ENCODE measurements around the gene SPNS2. TPM values are rescaled to one million over a fixed set of nuclear protein-coding genes. Genes with fewer than 3 reads are reported as not detected.

The SPNS2 gene
- total and polyA plus RNA-seq, 2 of the 8 experiments (the other 6 are each of a cell fraction or from before 2014, with no cell fraction given) = 1.2 to 1.5 TPM

DNA sequence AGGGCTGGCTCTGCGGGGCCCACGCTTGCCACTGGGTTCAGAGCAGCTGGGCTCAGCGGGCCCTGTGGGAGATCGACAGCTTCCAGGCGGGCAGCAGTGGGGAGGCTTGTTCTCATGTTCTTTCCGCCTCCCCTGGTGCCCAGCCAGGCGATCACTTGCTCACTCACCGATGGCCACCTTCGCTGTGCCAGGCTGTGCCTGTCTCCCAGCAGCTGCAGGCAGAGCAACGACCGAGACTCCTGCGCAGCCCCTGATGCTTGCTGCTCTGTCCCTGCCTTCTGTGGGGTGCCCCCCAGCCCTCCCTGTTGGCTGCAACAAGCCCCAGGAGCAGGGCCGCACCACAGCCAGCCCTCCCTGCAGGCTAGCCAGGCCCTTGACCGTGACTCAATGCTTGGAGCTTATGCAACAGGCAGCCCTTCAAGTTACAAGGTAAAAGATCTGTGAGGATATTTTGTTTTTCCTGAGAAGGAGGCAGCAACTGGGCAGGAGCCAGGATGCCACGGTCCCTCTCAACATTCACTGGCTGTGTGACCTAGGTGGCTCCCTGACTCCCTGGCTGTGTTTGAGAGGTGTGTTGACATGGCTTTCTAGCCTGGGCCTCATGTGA, 9.6 kb upstream of the SPNS2 start:
- no peak overlapping the region for H2BK12ac ChIP-seq (ENCODE audit: low read depth, low read length)
- no peaks in the 10 kb centered on the region for H3K9me3 ChIP-seq (ENCODE audit: insufficient read depth in 2 of 2, low read depth in 1 of 2, low read length in 1 of 2)
- no peak overlapping the region for H4K5ac ChIP-seq (ENCODE audit: insufficient read length, low read depth, low read length)
- H4K8ac ChIP-seq (ENCODE audit: extremely low read depth, insufficient read depth, low read length) = no peak overlapping the region; the same call in 1 of the 2 replicates
- no peak overlapping the region for H3K23ac ChIP-seq (ENCODE audit: insufficient read length)
- TF ChIP-seq NRF1 (IDR thresholded peaks at IDR 0.05; ENCODE audit: low read depth, low read length) (no peak), HDAC2 (IDR thresholded peaks at IDR 0.05; ENCODE audit: borderline replicate concordance in 1 of 2, low read depth in 2 of 2, low read length in 2 of 2) (no peak), TEAD4 (IDR thresholded peaks at IDR 0.05; ENCODE audit: low read depth, low read length) (no peak), CBX5 (IDR thresholded peaks at IDR 0.05; ENCODE audit: low read depth, low read length) (no peak), SUZ12 (IDR thresholded peaks at IDR 0.05; ENCODE audit: low read length) (no peak), GABPA (IDR thresholded peaks at IDR 0.05; ENCODE audit: borderline replicate concordance, insufficient read depth, low read length) (no peak)
- no peaks in the 10 kb centered on the region for H3K23me2 ChIP-seq (ENCODE audit: low read depth, low read length)
- H2AFZ ChIP-seq (ENCODE audit: low read length) = no peak overlapping the region
- H3K27ac ChIP-seq (ENCODE audit: low read depth, low read length) = no peak overlapping the region
- no peak overlapping the region for H2BK120ac ChIP-seq (replicated peaks; ENCODE audit: low read depth, low read length)
- no peak overlapping the region for H3K18ac ChIP-seq (ENCODE audit: extremely low read depth, low read length)
- no peak for FAIRE-seq
- no peak overlapping the region for H2AK5ac ChIP-seq (ENCODE audit: low read depth, low read length)
- no peaks in the 10 kb centered on the region for H4K20me1 ChIP-seq (replicated peaks in 1 of 2; ENCODE audit: control insufficient read depth in 1 of 2, insufficient read depth in 2 of 2, low read length in 2 of 2)
- no peak overlapping the region for H3K4me3 ChIP-seq (ENCODE audit: extremely low read depth in 1 of 4, insufficient read depth in 2 of 4, low read depth in 3 of 4, low read length in 4 of 4)
- H2BK20ac ChIP-seq (ENCODE audit: low read length) = no peak overlapping the region
- no peak overlapping the region for H2BK5ac ChIP-seq (ENCODE audit: low read depth, low read length)
- no peaks in the 10 kb centered on the region for H3K79me2 ChIP-seq (ENCODE audit: control insufficient read depth in 1 of 2, insufficient read depth in 2 of 2, low read length in 2 of 2)
- H3K79me1 ChIP-seq (ENCODE audit: low read depth, low read length) = no peaks in the 10 kb centered on the region
- 96% methylated on average over 15 of the region's 15 CpGs; no CpG with 5 or more reads in 1 of the 2 experiments for WGBS, 2 experiments (ENCODE audit: extremely low coverage in 1 of 2, insufficient coverage in 1 of 2, insufficient read length in 1 of 2, insufficient replicate concordance in 2 of 2, low coverage in 1 of 2, low lambda C conversion rate in 2 of 2, missing lambda C conversion rate in 1 of 2)
- DNase-seq (ENCODE audit: low read depth in 1 of 2, low spot score in 2 of 2) = no peak
- ChIA-PET CTCF (ENCODE audit: partially characterized antibody) (interaction anchor here (1.2 to 1.8 kb wide), 3 partner anchors 8 to 68 kb away, joined by 3 to 5 read pairs (median 3); no protein-coding TSS in a partner anchor), POLR2A (ENCODE audit: partially characterized antibody) (no interaction called here)
- no peaks in the 10 kb centered on the region for H3K36me3 ChIP-seq (ENCODE audit: control insufficient read depth in 2 of 4, insufficient read depth in 4 of 4, low read length in 3 of 4)
- H4K91ac ChIP-seq (replicated peaks; ENCODE audit: insufficient read length, low read length) = no peak overlapping the region
- no peaks in the 10 kb centered on the region for H3K27me3 ChIP-seq (replicated peaks in 1 of 4; ENCODE audit: control insufficient read depth in 3 of 4, extremely low read depth in 1 of 4, insufficient read depth in 3 of 4, low read length in 3 of 4)
- H3K4me1 ChIP-seq (replicated peaks in 1 of 4; ENCODE audit: control insufficient read depth in 3 of 4, insufficient read depth in 4 of 4, low read length in 3 of 4) = peaks cover 0 to 3% (median 0%) of the 10 kb centered on the region in 4 experiments; a peak in 1 of 7 replicates
- no peak overlapping the region for H3K9ac ChIP-seq (replicated peaks in 1 of 4; ENCODE audit: extremely low read depth in 1 of 4, low read depth in 3 of 4, low read length in 3 of 4)
- H3K4ac ChIP-seq (replicated peaks; ENCODE audit: insufficient read length, low read depth, low read length) = no peak overlapping the region
- no peak overlapping the region for H3K14ac ChIP-seq (ENCODE audit: insufficient read length)
- H3K4me2 ChIP-seq (ENCODE audit: insufficient read depth in 1 of 2, low read depth in 2 of 2, low read length in 2 of 2) = no peak overlapping the region
- no peak overlapping the region for H2BK15ac ChIP-seq (ENCODE audit: low read length)
- H3K56ac ChIP-seq (replicated peaks; ENCODE audit: insufficient read length, low read depth, low read length) = no peak overlapping the region
